Measurements from ENCODE around the gene MAT2A.
"Not testable (repeated sequence)": the region's sequence is repeated elsewhere in the genome, so short reads cannot be mapped to it uniquely, and the experiment has no call there.

MAT2A gene

GRCh38 chr2:85579266-85579935 lies 40.4 kb downstream of the MAT2A start:
- DNase-seq (ENCODE audit: low read depth in 2 of 2), result no peak

DNA sequence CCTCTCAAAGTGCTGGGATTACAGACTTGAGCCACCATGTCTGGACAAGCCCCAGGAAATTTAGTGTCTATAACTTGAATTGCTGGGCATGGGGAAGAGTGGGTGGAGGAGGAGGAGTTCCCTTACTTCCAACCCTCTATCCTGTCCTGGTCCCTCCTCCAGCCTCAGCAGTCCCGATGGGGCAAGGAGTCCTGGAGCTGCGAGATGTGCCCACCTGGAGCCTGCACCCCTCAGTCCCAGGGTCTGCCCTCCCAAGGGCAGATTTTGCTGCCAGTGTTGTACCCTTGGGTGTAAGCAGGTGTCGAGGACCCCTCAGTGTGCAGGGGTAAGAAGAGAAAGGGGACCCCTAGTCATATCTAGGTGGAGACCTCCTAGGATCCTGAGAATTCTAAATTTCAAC lies 41.2 kb downstream of the MAT2A start:
- no peak for DNase-seq (ENCODE audit: low read depth in 2 of 2)

GRCh38 chr2:85582492-85582891 lies 43.5 kb downstream of the MAT2A start:
- DNase-seq (ENCODE audit: low read depth in 2 of 2), result no peak

DNA sequence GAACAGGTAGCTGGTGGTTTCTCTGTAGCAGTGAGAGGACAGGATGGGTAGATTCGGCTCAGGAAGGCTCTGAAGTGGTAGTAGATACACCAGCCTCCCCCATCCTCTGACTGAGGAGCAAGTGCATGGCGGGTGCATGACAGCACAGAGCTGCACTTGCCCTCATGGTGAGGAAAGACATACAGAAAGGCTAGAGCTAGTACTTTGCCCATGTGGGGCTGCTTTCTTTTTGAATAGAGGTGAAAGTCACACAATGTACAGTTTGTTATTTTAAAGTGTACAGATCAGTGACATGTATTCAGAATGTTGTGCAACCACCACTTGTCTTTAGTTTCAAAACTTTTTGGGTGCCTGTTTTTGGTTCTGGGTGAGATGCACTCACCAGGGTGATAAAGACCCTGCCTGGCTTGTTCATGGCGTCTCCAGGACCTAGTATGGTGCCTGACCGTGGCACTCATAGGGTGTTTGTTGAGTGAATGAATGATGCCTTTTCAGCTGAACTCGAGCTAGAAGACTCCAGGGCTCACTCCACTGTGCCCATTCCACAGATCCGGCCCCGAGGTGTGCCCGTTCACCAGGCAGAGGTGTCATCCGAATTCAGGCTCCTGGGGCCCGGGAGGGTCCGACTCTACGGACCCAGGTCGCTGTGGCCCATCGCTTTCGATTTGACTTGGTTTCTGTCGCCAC lies 44.8 kb downstream of the MAT2A start:
- DNase-seq (ENCODE audit: low read depth in 2 of 2), result no peak

GRCh38 chr2:85584354-85584856 lies 45.4 kb downstream of the MAT2A start, which contains the start of gene VAMP5:
VAMP5 (plus strand) TSS chr2:85584431; CDS start chr2:85584491, 60 bp downstream.
- no peak for DNase-seq (ENCODE audit: low read depth in 2 of 2)

GRCh38 chr2:85584857-85585780 lies 46.2 kb downstream of the MAT2A start:
- no peak for DNase-seq (ENCODE audit: low read depth in 2 of 2)

DNA sequence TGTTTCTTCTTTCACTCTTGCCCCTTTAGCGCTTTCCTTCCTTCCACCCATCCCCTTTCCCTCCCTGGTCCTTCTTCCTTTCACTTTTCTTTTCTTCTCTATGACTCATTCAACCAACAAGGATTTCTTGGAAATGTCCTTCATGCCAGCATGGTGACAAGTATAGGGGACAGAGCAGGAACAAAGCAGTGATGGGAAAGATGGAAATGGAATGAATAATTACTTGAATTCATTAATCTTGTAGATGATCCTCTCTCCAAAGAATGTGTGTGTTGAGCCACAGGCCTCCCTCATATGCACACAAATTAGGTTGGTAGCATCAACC lies 46.8 kb downstream of the MAT2A start:
- DNase-seq (ENCODE audit: low read depth in 2 of 2), result no peak

GRCh38 chr2:85588236-85588635 lies 49.3 kb downstream of the MAT2A start:
- DNase-seq (ENCODE audit: low read depth in 2 of 2), result no peak

GRCh38 chr2:85588645-85589044 lies 49.7 kb downstream of the MAT2A start:
- DNase-seq (ENCODE audit: low read depth in 2 of 2), result no peak

DNA sequence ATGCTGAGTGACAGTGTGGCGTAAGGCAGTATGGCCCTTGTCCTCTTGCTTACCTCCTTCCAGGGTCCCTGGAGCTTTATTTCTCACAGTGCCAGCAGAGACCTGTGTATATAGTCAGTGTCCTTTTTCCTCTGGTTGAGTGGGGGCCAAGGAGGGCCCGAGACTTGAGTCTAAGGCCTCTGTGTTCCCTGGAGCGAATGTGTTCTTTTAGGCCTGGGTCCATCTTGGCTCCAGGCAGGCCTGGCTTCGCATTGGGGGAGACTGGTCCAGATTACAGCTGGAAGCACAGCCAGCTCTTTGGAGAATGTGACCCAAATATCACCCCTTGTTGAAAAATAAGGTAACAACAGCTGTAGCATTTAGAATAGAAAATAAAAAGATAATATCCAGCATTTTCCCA lies 50.2 kb downstream of the MAT2A start:
- DNase-seq (ENCODE audit: low read depth in 2 of 2), result no peak

- peak; percentile 45 to 47 for DNase-seq (ENCODE audit: low read depth in 2 of 2)
These were observed 51.2 kb downstream of the MAT2A start for GRCh38 chr2:85589982-85590791.

DNA sequence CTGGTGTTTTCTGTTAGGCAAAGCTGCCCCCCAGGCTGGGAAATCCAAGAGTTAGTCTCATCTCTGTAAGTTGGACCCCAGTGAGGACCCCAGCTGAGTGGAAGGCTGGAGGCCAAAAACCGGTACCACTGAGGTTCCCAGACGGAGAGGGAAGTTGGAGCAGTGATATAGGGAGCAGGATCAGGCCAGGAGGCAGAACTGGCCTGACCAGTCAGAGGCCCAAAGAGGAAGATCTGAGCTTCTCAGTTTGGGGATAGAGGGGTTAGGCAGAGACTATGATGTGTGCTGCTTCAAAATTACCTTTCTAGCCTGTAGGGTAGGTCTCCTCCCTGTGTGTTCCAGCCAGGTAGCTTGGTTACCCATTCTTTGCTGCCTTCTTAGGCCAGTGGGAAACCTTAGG lies 52.0 kb downstream of the MAT2A start:
- DNase-seq (ENCODE audit: low read depth in 2 of 2), result no peak

- DNase-seq (ENCODE audit: low read depth in 2 of 2), result no peak
These were observed 52.6 kb downstream of the MAT2A start for GRCh38 chr2:85591563-85591962.

GRCh38 chr2:85592299-85592698 lies 53.3 kb downstream of the MAT2A start:
- DNase-seq (ENCODE audit: low read depth in 2 of 2), result not testable (repeated sequence)

DNA sequence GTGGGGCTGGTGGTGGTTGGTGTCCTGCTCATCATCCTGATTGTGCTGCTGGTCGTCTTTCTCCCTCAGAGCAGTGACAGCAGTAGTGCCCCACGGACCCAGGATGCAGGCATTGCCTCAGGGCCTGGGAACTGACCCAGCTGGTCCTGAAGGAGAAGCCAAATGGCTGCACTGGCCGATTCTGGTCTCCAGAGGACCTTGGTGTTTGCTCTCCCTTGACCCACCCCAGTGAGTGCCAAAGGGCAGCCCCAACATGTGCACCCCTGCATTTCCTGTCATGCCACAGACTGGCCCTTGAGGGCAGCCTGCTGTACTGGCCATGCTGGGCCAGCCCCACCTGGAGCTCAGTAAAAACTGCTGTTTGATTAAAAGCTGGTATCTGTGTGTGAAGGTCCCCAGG lies 54.1 kb downstream of the MAT2A start:
- no peak for DNase-seq (ENCODE audit: low read depth in 2 of 2)

Measured in fibroblast of skin of left quadriceps (primary cell).